Activated CD8-positive, alpha-beta memory T cell treated with anti-CD3 and anti-CD28 coated beads, Interleukin-2, amount 50 U/mL, for 48 hours (primary cell): Measurements from ENCODE around the gene UPK2.

Source experiments
- DNase-seq: peaks from one replicate; pipeline ENCODE4 v3.0.0-alpha.2; 2020

Gene UPK2

DNA sequence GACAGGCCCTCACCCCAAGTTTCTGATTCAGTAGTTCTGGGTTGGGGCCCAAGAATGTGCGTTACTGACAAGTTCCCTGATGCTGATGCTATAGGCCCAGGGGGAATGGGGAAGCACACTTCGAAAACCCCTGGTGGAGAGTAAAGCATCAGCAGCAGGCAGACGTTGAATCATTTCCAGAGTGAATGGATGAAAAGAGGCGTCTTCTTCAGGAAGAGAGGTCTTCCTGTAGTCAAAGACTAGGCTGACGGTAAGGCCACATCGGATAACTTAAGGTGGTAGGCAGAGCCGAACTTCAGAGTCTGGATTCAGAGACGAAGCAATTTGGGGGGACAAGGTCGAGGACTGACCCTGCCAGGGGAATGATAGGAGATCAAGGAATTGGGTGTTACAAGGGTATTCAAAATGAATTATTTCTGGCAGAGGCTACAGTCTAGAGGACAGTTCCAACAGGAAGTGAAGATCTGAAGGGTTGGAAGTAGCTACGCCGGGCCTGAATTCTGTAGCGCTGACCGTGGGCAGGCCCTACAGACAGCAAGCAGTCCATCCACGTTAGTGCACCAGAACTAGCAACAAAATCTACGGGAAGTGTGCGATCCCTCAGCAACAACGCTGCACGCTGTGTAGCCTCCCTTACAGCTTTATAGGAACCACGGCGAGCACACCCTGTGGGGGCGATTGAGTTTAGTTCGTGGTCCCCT lies 41.0 kb downstream of the UPK2 start:
- DNase-seq, result peak; percentile 64

DNA sequence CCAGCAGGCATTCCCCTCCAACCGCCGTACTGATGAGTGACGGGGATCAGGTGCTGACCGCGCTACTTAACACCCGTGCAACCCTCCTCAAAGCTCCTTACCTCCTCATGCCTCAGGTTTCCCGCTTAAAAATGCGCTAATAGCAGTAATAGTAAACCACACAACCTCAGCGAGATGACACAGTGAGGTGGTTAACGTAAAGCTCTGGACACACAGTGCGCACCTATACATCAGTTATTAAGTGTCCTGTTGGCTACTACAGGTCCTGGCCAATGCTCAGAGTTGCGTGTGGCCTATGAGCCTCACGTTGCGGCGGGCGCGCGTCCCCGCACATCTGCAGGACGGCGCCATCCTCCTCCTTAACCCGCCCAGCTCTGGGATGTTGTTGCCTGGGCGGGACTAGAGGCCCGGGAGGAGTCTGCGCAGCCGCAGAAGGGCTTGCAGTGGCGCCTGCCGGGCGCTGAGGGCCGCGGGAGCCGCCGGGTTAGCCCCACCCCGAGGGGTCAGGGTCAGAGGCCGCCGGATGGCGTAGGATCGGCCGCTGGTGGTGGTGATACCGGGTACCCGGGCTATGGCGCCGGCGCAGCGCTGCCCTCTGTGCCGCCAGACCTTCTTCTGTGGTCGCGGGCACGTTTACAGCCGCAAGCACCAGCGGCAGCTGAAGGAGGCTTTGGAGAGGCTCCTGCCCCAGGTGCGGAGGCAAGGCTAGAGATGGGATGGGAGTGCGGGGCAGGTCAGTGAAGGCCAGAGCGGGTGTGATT lies 41.7 kb downstream of the UPK2 start, which contains the start of gene CENATAC:
CENATAC (plus strand) TSS at position 512 of the 761 bp plus-strand sequence; CDS start at position 572, 60 bp downstream.
- DNase-seq, result peak; percentile 97

DNA sequence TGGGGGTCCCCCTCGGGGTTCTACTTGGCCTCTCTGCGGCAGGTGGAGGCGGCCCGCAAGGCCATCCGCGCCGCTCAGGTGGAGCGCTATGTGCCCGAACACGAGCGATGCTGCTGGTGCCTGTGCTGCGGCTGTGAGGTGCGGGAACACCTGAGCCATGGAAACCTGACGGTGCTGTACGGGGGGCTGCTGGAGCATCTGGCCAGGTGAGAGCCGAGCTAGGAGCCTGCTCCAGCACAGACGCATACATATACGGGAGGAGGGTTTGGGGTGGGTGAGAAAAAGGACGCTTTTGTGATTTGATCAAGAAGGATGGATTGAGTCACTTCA lies 42.3 kb downstream of the UPK2 start:
- DNase-seq, result no peak

DNA sequence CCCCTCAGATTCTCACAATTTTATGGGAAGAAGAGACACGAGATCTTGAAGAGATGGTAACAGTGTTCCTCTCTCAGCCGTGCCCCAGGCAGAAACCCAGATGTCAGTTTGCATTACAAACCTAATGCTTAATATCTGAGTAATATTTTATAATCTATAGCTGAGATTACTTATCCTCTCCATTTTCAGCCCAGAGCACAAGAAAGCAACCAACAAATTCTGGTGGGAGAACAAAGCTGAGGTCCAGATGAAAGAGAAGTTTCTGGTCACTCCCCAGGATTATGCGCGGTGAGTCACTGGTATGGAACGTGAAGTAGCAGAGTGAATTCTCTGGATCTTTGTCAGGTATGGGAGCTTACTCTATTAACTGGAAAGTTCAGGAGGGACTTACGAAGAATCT lies 42.7 kb downstream of the UPK2 start:
- DNase-seq, result no peak

DNA sequence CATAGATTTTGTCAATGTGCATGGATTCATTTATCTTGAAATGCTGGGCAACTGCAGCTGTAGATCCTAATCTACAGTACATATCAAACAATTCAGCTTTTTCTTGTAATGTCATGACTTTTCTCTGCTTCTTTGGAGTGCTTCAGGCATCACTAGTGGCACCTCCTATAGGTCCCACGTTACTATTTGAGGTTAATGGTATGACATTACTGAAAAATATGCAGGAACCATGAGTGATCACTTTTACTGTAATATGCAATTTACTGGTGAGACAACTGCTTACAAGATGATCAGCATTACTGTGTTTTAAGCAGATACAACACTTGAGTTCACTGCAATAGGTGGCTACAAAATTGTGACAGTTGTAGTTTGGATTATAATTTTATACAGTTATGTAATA lies 44.8 kb downstream of the UPK2 start:
- no peak for DNase-seq

DNA sequence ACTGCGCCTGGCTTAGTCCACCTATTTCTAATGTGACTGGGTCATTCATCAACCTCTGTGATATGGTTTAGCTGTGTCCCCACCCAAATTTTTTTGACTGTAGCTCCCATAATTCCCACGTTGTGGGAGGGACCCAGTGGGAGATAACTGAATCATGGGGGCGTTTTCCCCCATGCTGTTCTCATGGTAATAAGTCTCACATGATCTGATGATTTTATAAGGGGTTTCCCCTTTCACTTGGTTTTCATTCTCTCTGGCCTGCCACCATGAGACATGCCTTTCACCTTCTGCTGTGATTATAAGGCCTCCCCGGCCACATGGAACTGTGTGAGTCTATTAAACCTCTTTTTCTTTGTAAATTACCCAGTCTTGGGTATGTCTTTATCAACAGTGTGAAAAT lies 50.6 kb downstream of the UPK2 start:
- DNase-seq, result no peak
